Cardiac muscle cell (in vitro differentiated cells and primary cell): ENCODE results near the gene PTPRQ. TPM values are rescaled to one million over a fixed set of nuclear protein-coding genes. Genes with fewer than 3 reads are reported as not detected.
"Not testable (repeated sequence)": the region's sequence is repeated elsewhere in the genome, so short reads cannot be mapped to it uniquely, and the experiment has no call there.

ENCODE experiments used
- DNase-seq, 2 donors: peaks; one replicate each; pipeline versions ENCODE4 v3.0.0 to v3.0.0-alpha.2; 2010 to 2017; ENCODE audit warnings: low read depth in 1 of 2, low spot score in 1 of 2
- H3K27ac ChIP-seq: fragments of 200-600 bp; sonication (generic); 2 replicates; pipeline ENCODE4 v1.5.1; 2016
- H3K27me3 ChIP-seq: fragments of 200-600 bp; sonication (generic); 2 replicates; pipeline ENCODE4 v1.6.0; 2016; ENCODE audit warnings: control low read depth
- H3K36me3 ChIP-seq: fragments of 200-600 bp; sonication (generic); 2 replicates; pipeline ENCODE4 v1.5.1; 2016; ENCODE audit warnings: control low read depth
- H3K4me1 ChIP-seq: fragments of 200-600 bp; sonication (generic); 2 replicates; pipeline ENCODE4 v1.8.1; 2017; ENCODE audit warnings: low read depth, mild to moderate bottlenecking, mixed run types
- H3K4me3 ChIP-seq: fragments of 200-600 bp; sonication (generic); 2 replicates; pipeline ENCODE4 v1.5.1; 2016; ENCODE audit warnings: mild to moderate bottlenecking
- H3K9me3 ChIP-seq: fragments of 200-600 bp; sonication (generic); 2 replicates; pipeline ENCODE4 v1.5.1; 2017; ENCODE audit warnings: low read depth, mild to moderate bottlenecking, control low read depth
- CTCF ChIP-seq: IDR thresholded peaks from 2 replicates; pipeline ENCODE4 v1.5.1; 2012; ENCODE audit warnings: low read depth, mild to moderate bottlenecking, low read length
- polyA plus RNA-seq: library from polyadenylated mRNA; unstranded; fragments of >200 nt; fragmentation: Nextera tagmentation; extraction: Ambion mirVana; gene quantifications from 2 replicates; pipeline ENCODE4 v1.2.1, GENCODE V29; 2016
- total RNA-seq: library from RNA; depleted of rRNA; stranded (reverse); fragments of >200 nt; gene quantifications from 2 replicates; pipeline ENCODE4 v1.2.3, GENCODE V29; 2016

The PTPRQ gene
- total and polyA plus RNA-seq, 2 experiments from 2014 or later: 0.01 to 0.69 TPM

GRCh38 chr12:80670214-80670613 is 226.2 kb downstream of the PTPRQ start:
- no peak for TF ChIP-seq CTCF
- Histone ChIP-seq H3K9me3 (no peaks in the 10 kb centered on the region), H3K27me3 (no peaks in the 10 kb centered on the region), H3K4me3 (no peak overlapping the region), H3K4me1 (no peaks in the 10 kb centered on the region), H3K27ac (no peak overlapping the region), H3K36me3 (no peaks in the 10 kb centered on the region)
- DNase-seq: no peak

GRCh38 chr12:80676042-80676636 is 232.1 kb downstream of the PTPRQ start:
- H3K4me1 ChIP-seq, H3K4me3 ChIP-seq, H3K27me3 ChIP-seq, H3K9me3 ChIP-seq, H3K27ac ChIP-seq, H3K36me3 ChIP-seq: not testable (repeated sequence)
- peak in 1 of 2 donors; percentile 20 for DNase-seq

GRCh38 chr12:80676856-80677255 is 232.8 kb downstream of the PTPRQ start:
- Histone ChIP-seq H3K27ac (no peak overlapping the region), H3K9me3 (no peaks in the 10 kb centered on the region), H3K4me1 (no peaks in the 10 kb centered on the region), H3K27me3 (no peaks in the 10 kb centered on the region), H3K36me3 (no peaks in the 10 kb centered on the region), H3K4me3 (no peak overlapping the region)
- DNase-seq: no peak
- no peak for TF ChIP-seq CTCF

- Histone ChIP-seq H3K27me3 (no peaks in the 10 kb centered on the region), H3K27ac (no peak overlapping the region), H3K9me3 (no peaks in the 10 kb centered on the region), H3K4me1 (no peaks in the 10 kb centered on the region), H3K36me3 (no peaks in the 10 kb centered on the region), H3K4me3 (no peak overlapping the region)
- DNase-seq: no peak
- no peak for TF ChIP-seq CTCF
Observed at GRCh38 chr12:80677994-80678393, 234.0 kb downstream of the PTPRQ start.

- DNase-seq: no peak
- no peak overlapping the region for H3K4me3 ChIP-seq
- no peaks in the 10 kb centered on the region for H3K4me1 ChIP-seq
- H3K36me3 ChIP-seq: no peaks in the 10 kb centered on the region
- H3K27me3 ChIP-seq: no peaks in the 10 kb centered on the region
- H3K27ac ChIP-seq: no peak overlapping the region
- H3K9me3 ChIP-seq: no peaks in the 10 kb centered on the region
- TF ChIP-seq CTCF: no peak
Observed at GRCh38 chr12:80679346-80680131, 235.5 kb downstream of the PTPRQ start.

- H3K4me1 ChIP-seq: no peaks in the 10 kb centered on the region
- no peak for DNase-seq
- H3K9me3 ChIP-seq: no peaks in the 10 kb centered on the region
- H3K27me3 ChIP-seq: no peaks in the 10 kb centered on the region
- no peak overlapping the region for H3K4me3 ChIP-seq
- no peak overlapping the region for H3K27ac ChIP-seq
- no peaks in the 10 kb centered on the region for H3K36me3 ChIP-seq
- no peak for TF ChIP-seq CTCF
Observed at GRCh38 chr12:80681287-80681686, 237.3 kb downstream of the PTPRQ start.
